ENCODE data around the gene ADAMTS2.

- no peak for TF ChIP-seq EZH2 (IDR thresholded peaks at IDR 0.05; ENCODE audit: insufficient read depth, poor library complexity, severe bottlenecking)
- TF ChIP-seq EZH2phosphoT487 (IDR thresholded peaks at IDR 0.05; ENCODE audit: insufficient read depth, low read depth): no peak
Observed at GRCh38 chr5:179306191-179307012, 38.9 kb downstream of the ADAMTS2 start.
